Measurements from ENCODE around the gene ARHGEF4. TPM values are rescaled to one million over a fixed set of nuclear protein-coding genes. Genes with fewer than 3 reads are reported as not detected.
"Not testable (repeated sequence)": the region's sequence is repeated elsewhere in the genome, so short reads cannot be mapped to it uniquely, and the experiment has no call there.

ARHGEF4 gene
- polyA plus RNA-seq, 1 donor (not counting 4 experiments of a cell fraction or from before 2014, with no cell fraction given): 22.6 TPM

DNA sequence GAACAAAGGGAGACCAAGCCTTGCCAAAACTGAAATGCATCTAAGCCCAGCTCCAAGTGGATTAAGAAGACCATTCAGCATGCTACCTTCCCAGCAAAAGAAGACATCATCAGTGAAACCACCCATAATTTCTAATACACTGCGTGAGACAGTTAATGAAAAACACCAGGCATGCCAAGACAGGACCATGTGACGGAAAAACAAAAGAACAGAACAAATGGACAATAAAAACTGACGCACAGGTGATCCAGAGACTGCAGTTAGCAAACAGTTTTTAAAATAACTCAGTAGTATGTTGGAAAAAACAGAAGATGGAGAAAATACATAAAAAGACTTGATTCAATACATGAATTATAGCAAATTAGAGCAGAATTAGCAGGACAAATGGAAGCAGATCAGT is 241.3 kb downstream of the ARHGEF4 start:
- no peak for TF ChIP-seq EZH2 (IDR thresholded peaks at IDR 0.05; ENCODE audit: low read length)
- TF ChIP-seq, protein P1, sequence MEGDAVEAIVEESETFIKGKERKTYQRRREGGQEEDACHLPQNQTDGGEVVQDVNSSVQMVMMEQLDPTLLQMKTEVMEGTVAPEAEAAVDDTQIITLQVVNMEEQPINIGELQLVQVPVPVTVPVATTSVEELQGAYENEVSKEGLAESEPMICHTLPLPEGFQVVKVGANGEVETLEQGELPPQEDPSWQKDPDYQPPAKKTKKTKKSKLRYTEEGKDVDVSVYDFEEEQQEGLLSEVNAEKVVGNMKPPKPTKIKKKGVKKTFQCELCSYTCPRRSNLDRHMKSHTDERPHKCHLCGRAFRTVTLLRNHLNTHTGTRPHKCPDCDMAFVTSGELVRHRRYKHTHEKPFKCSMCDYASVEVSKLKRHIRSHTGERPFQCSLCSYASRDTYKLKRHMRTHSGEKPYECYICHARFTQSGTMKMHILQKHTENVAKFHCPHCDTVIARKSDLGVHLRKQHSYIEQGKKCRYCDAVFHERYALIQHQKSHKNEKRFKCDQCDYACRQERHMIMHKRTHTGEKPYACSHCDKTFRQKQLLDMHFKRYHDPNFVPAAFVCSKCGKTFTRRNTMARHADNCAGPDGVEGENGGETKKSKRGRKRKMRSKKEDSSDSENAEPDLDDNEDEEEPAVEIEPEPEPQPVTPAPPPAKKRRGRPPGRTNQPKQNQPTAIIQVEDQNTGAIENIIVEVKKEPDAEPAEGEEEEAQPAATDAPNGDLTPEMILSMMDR (optimal IDR thresholded peaks at IDR 0.05 in 1 of 3, IDR thresholded peaks at IDR 0.05 in 1 of 3, conservative IDR thresholded peaks at IDR 0.05 in 1 of 3; ENCODE audit: extremely low read depth in 1 of 3, insufficient read depth in 2 of 3, low read length in 3 of 3): no peak
- Histone ChIP-seq H3K9ac (ENCODE audit: control insufficient read depth, extremely low read depth, insufficient read depth, low read length) (no peak overlapping the region), H3K4me1 (ENCODE audit: control insufficient read depth, extremely low read depth, insufficient read depth, low read length) (peaks cover 7% of the 10 kb centered on the region), H3K4me3 (ENCODE audit: control insufficient read depth in 2 of 3, extremely low read depth in 1 of 3, insufficient read depth in 2 of 3, low read depth in 1 of 3, low read length in 3 of 3) (no peak overlapping the region), H3K9me1 (ENCODE audit: control insufficient read depth, extremely low read depth, insufficient read depth, low read length) (no peaks in the 10 kb centered on the region), H4K20me1 (ENCODE audit: control insufficient read depth, extremely low read depth, insufficient read depth, low read length) (peaks cover 23% of the 10 kb centered on the region), H3K27me3 (ENCODE audit: control insufficient read depth, extremely low read depth, insufficient read depth, low read length) (no peaks in the 10 kb centered on the region), H3K79me2 (ENCODE audit: control insufficient read depth, insufficient read depth, low read length) (peaks cover 87% of the 10 kb centered on the region), H3K36me3 (ENCODE audit: control insufficient read depth in 2 of 2, extremely low read depth in 1 of 2, insufficient read depth in 2 of 2, low read length in 2 of 2) (peaks cover 32 to 42% of the 10 kb centered on the region in 2 experiments), H3K9me3 (ENCODE audit: control insufficient read depth, low read depth, low read length) (no peaks in the 10 kb centered on the region), H2AFZ (ENCODE audit: control insufficient read depth, low read length) (no peak overlapping the region), H3K4me2 (ENCODE audit: control insufficient read depth, extremely low read depth, insufficient read depth, low read depth, low read length) (no peak overlapping the region), H3K27ac (ENCODE audit: control insufficient read depth, insufficient read depth, low read length) (no peak overlapping the region)
- no peak for DNase-seq (ENCODE audit: low read depth, low spot score)
- FAIRE-seq: no peak
- dilution Hi-C loops (cut with MboI; ENCODE audit: extremely low pct_ligation_motif_present, low sequenced_read_pairs): no loop called here

DNA sequence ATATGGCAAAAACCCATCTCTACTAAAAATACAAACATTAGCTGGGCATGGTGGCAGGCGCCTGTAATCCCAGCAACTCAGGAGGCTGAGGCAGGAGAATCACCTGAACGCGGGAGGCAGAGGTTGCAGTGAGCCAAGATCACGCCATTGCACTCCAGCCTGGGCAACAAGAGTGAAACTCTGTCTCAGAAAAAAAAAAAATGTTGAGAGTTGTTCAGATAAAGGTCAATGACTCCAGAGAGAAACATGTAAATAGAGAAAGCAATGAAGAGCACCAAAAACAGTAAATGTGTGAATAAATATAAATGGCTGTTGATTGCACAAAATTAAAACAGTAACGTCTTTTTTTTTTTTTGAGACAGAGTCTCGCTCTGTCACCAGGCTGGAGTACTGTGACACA is 243.2 kb downstream of the ARHGEF4 start:
- H3K27ac ChIP-seq (ENCODE audit: control insufficient read depth, insufficient read depth, low read length); H2AFZ ChIP-seq (ENCODE audit: control insufficient read depth, low read length); H3K9me3 ChIP-seq (ENCODE audit: control insufficient read depth, low read depth, low read length); H3K27me3 ChIP-seq (ENCODE audit: control insufficient read depth, extremely low read depth, insufficient read depth, low read length); H3K4me1 ChIP-seq (ENCODE audit: control insufficient read depth, extremely low read depth, insufficient read depth, low read length); H4K20me1 ChIP-seq (ENCODE audit: control insufficient read depth, extremely low read depth, insufficient read depth, low read length); H3K4me2 ChIP-seq (ENCODE audit: control insufficient read depth, extremely low read depth, insufficient read depth, low read depth, low read length); FAIRE-seq; dilution Hi-C loops (cut with MboI; ENCODE audit: extremely low pct_ligation_motif_present, low sequenced_read_pairs); H3K4me3 ChIP-seq (ENCODE audit: control insufficient read depth in 2 of 3, extremely low read depth in 1 of 3, insufficient read depth in 2 of 3, low read depth in 1 of 3, low read length in 3 of 3); H3K9ac ChIP-seq (ENCODE audit: control insufficient read depth, extremely low read depth, insufficient read depth, low read length); DNase-seq (ENCODE audit: low read depth, low spot score); H3K9me1 ChIP-seq (ENCODE audit: control insufficient read depth, extremely low read depth, insufficient read depth, low read length): not testable (repeated sequence)
- Histone ChIP-seq H3K36me3 (ENCODE audit: control insufficient read depth in 2 of 2, extremely low read depth in 1 of 2, insufficient read depth in 2 of 2, low read length in 2 of 2) (peaks cover 26 to 32% of the 10 kb centered on the region in 2 experiments), H3K79me2 (ENCODE audit: control insufficient read depth, insufficient read depth, low read length) (peaks cover 88% of the 10 kb centered on the region)

DNA sequence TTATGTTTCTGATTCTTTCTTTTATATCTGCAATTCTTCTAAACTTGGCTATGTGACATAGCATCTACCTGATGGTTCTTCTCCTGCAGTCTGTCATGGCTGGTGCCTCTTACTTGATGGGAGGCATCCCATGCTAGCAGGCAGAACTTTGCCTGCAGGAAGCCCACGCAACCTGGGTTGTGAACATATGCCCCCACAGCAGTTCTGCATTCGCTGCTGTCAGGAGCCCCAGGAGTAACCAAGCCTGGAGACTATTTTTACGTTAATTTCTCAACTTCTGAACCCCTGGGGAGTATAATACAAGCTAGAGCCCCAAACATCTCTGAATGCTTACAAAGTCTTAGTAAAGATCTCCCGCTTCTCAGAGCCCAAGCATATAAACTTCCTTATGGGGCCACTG is 244.5 kb downstream of the ARHGEF4 start:
- H3K27ac ChIP-seq (ENCODE audit: control insufficient read depth, insufficient read depth, low read length): no peak overlapping the region
- no peak for FAIRE-seq
- dilution Hi-C loops (cut with MboI; ENCODE audit: extremely low pct_ligation_motif_present, low sequenced_read_pairs): no loop called here

More for the DNA sequence above, 244.5 kb downstream of the ARHGEF4 start:
- Histone ChIP-seq H3K9ac (ENCODE audit: control insufficient read depth, extremely low read depth, insufficient read depth, low read length) (no peak overlapping the region), H3K4me1 (ENCODE audit: control insufficient read depth, extremely low read depth, insufficient read depth, low read length) (no peaks in the 10 kb centered on the region), H3K9me3 (ENCODE audit: control insufficient read depth, low read depth, low read length) (no peaks in the 10 kb centered on the region), H2AFZ (ENCODE audit: control insufficient read depth, low read length) (no peak overlapping the region), H3K9me1 (ENCODE audit: control insufficient read depth, extremely low read depth, insufficient read depth, low read length) (peaks cover 2% of the 10 kb centered on the region), H3K36me3 (ENCODE audit: control insufficient read depth in 2 of 2, extremely low read depth in 1 of 2, insufficient read depth in 2 of 2, low read length in 2 of 2) (peaks cover 26 to 33% of the 10 kb centered on the region in 2 experiments), H3K79me2 (ENCODE audit: control insufficient read depth, insufficient read depth, low read length) (peaks cover 88% of the 10 kb centered on the region), H3K27me3 (ENCODE audit: control insufficient read depth, extremely low read depth, insufficient read depth, low read length) (no peaks in the 10 kb centered on the region), H3K4me2 (ENCODE audit: control insufficient read depth, extremely low read depth, insufficient read depth, low read depth, low read length) (no peak overlapping the region), H4K20me1 (ENCODE audit: control insufficient read depth, extremely low read depth, insufficient read depth, low read length) (peaks cover 13% of the 10 kb centered on the region), H3K4me3 (ENCODE audit: control insufficient read depth in 2 of 3, extremely low read depth in 1 of 3, insufficient read depth in 2 of 3, low read depth in 1 of 3, low read length in 3 of 3) (no peak overlapping the region)
- no peak for TF ChIP-seq EZH2 (IDR thresholded peaks at IDR 0.05; ENCODE audit: low read length)
- TF ChIP-seq, protein P1 (optimal IDR thresholded peaks at IDR 0.05 in 1 of 3, IDR thresholded peaks at IDR 0.05 in 1 of 3, conservative IDR thresholded peaks at IDR 0.05 in 1 of 3; ENCODE audit: extremely low read depth in 1 of 3, insufficient read depth in 2 of 3, low read length in 3 of 3): no peak
- DNase-seq (ENCODE audit: low read depth, low spot score): no peak

Measured in keratinocyte (primary cell).